ENCODE measurements around the gene RPA1.

- TF ChIP-seq PRDM10 (IDR thresholded peaks at IDR 0.05; ENCODE audit: partially characterized antibody) (no peak), POLR2A (conservative IDR thresholded peaks at IDR 0.05) (no peak), ELF4 (CRISPR knock-in tag; IDR thresholded peaks at IDR 0.05) (no peak), EZH2 (IDR thresholded peaks at IDR 0.05; ENCODE audit: borderline replicate concordance, low read depth, low read length) (no peak), ZNF274 (IDR thresholded peaks at IDR 0.05; ENCODE audit: borderline replicate concordance, low read depth, low read length) (no peak)
Observed at GRCh38 chr17:1867307-1867706, 37.5 kb downstream of the RPA1 start.
